SKM-1 treated with dmso at 0.1 percent for 144 hours (cell line): ENCODE measurements around the gene SUCLG2.
"Not testable (repeated sequence)": the region's sequence is repeated elsewhere in the genome, so short reads cannot be mapped to it uniquely, and the experiment has no call there.

Experiments
- DNase-seq: peaks from one replicate; lab custom pipeline; 2025; ENCODE audit not compliant: unreplicated experiment; lab: John Stamatoyannopoulos, UW

The SUCLG2 gene

DNA sequence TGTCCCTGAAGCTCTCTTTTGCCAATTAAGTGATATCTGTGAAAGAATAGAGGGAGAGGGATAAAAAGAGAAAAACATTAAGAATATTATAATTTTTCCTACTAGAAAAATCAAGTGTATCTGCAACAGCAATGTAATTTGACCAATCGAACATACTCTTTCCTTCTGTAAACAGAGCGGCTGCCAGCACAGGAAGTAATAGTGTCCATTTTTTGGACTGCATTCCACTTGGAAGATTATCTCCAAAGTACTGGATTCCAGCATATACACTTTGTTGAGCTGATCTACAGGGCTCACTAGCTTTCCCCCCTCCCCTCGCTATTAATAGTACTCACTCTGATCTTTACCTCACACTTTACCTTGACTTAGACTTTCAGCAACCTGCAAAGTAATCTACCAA is 90.4 kb downstream of the SUCLG2 start:
- DNase-seq = no peak

- no peak for DNase-seq
Measured at GRCh38 chr3:67561667-67562394, 92.6 kb downstream of the SUCLG2 start.

GRCh38 chr3:67561266-67561665 is 93.1 kb downstream of the SUCLG2 start:
- no peak for DNase-seq

GRCh38 chr3:67559029-67559605 is 95.3 kb downstream of the SUCLG2 start:
- no peak for DNase-seq

GRCh38 chr3:67558426-67558825 is 96.0 kb downstream of the SUCLG2 start:
- DNase-seq = no peak

GRCh38 chr3:67557848-67558355 is 96.5 kb downstream of the SUCLG2 start:
- DNase-seq = no peak

DNA sequence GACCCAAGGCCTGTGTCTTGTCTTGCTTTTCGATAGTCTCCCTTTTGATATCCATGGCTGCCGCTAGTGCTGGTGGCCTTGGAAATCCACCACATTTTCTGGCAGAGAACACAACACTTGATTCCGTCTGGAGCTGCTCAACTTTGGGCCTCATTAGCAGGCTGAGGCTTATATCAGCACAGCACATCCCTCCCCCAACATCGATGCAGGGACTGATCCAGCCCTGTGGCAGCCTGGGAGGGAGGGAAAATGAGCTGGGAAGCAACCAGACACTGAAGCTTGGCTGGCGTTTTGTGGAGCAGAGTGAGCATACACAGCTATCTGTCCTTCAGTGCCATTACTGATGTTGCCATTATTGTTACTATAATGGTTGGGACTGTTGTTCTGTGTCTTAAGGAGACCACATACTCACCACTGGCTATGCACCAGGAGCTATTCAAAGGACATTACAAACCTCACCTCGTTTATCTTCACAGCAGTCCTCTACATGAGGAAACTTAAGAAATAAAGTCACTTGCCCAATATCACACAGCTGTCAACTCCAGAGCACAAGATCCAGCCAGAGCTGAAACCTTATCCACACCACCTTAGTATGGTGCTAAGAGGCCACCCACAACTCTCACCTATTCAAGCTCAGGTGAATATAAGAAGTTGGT is 102.9 kb downstream of the SUCLG2 start:
- no peak for DNase-seq

GRCh38 chr3:67550541-67550940 is 103.9 kb downstream of the SUCLG2 start:
- no peak for DNase-seq

GRCh38 chr3:67542502-67543250 is 111.7 kb downstream of the SUCLG2 start:
- DNase-seq = not testable (repeated sequence)

DNA sequence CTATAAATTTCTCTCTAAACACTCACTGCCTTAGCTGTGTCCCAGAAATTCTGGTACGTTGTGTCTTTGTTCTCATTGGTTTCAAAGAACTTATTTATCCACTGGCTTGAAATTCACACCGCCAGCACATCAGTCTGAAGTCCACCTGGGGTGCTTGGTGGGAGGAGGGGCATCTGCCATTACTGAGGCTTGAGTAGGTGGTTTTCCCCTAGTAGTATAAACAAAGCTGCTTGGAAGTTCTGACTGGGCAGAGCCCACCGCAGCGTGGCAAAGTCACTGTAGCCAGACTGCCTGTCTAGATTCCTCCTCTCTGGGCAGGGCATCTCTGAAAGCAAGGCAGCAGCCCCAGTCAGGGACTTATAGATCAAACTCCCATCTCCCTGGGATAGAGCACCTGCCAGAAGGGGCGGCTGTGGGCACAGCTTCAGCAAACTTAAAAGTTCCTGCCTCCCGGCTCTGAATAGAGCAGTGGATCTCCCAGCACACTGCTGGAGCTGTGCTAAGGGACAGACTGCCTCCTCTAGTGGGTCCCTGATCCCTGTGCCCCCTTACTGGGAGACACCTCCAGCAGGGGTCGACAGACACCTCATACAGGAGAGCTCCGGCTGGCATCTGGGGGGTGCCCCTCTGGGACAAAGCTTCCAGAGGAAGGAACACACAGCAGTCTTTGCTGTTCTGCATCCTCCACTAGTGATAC is 114.1 kb downstream of the SUCLG2 start:
- no peak for DNase-seq

DNA sequence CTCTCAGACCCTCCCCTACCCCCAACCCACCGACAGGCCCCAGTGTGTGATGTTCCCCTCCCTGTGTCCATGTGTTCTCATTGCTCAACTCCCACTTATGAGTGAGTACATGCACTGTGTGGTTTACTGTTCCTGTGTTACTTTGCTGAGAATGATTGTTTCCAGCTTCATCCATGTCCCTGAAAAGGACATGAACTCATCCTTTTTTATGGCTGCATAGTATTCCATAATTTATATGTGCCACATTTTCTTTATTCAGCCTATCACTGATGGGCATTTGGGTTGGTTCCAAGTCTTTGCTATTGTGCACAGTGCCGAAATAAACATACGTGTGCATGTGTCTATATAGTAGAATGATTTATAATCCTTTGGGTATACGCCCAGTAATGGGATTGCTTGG is 117.2 kb downstream of the SUCLG2 start:
- not testable (repeated sequence) for DNase-seq

DNA sequence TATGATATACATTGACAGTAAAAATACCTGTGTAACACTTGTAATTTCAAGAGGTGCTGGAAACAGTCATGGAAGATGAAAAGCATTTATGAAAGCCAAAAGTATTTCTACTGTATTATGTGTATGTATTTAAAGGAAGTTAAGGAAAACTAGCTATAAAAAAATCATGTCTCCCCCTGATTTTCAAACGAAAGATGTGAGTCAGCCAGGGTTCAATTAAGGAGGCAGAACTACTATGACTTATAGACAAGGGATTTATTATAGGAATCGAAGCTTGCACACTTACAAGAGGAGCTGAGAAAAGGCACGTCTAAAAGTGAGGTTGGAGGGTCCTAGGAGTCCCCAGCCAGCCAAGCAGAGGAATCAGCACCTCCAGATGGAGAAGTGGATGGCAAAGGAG is 119.4 kb downstream of the SUCLG2 start:
- DNase-seq = no peak

- DNase-seq = no peak
Measured at GRCh38 chr3:67534594-67534993, 119.8 kb downstream of the SUCLG2 start.

DNA sequence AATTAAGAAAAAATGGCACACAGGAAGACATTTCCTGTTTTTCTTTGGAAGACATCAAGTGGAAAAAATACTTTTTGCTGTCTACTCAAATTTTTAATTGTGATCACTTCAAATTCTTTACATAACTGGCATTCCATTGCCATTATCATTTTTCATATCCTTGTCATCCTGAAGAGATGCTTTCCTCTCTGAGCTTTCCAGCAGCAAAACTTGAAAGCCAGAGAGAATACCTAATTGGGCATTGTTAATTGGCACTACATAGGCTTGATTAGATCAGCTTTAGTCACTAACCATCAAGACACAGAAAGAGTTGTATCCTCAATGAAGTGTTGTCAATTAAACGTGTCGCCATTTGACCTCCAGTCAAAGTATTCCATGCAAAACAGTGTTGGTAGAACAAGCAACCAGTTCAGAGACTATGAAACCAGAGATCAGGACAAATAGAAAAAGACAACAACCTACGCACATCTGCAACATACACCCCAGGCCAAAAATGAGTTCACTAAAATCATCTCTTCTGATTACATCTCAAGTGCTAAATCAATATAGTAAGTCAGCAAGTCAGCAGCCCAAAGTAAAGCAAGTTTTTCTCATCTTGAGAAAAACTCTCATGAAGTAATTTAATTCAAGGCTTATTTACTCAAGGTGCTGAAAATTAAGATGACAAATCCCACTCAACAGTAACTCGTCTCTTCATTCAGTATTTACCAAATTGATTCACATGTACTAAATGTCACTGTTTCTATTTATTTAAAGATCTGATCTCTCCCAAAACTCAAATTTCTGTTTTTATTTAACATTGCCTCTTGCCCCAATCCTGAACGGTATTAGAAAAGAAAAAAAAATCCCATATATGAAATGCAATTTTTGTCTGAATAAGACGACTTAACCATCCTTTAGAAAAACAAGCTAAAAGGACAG is 123.0 kb downstream of the SUCLG2 start:
- DNase-seq = no peak

DNA sequence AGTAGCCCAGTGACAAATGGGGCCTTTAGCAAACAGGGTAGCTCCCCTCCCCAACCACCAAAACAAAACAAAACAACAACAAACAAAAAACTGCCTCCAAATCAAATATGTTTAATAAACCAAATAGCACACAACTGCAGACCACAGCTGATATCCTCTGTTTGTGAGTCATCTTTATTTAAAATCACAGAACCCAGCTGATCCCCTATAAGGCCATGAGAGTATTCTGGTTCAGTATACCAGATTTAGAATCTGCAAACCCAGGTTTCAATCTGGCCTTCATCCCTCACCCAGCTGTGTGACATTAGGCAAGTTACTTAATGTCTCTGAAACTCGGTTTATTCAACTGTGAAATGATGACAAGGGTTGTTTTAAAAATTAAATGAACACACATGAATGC is 124.5 kb downstream of the SUCLG2 start:
- DNase-seq = no peak

- DNase-seq = no peak
Measured at GRCh38 chr3:67529337-67529736, 125.1 kb downstream of the SUCLG2 start.

DNA sequence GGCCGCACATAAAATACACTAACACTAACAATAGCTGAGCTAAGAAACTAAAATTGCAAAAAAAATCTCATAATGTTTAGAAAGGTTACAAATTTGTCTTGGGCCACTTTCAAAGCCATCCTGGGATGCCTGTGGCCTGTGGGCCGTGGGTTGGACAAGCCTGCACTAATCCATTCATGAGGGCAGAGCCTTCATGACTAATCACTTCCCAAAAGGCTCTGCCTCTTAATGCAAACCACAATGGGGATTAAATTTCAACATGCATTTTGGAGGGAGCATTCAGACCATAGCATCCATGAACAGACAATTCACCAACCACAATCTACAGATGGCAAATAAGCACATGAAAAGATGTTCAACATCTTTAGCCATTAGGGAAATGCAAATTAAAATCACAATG is 128.2 kb downstream of the SUCLG2 start:
- DNase-seq = no peak

DNA sequence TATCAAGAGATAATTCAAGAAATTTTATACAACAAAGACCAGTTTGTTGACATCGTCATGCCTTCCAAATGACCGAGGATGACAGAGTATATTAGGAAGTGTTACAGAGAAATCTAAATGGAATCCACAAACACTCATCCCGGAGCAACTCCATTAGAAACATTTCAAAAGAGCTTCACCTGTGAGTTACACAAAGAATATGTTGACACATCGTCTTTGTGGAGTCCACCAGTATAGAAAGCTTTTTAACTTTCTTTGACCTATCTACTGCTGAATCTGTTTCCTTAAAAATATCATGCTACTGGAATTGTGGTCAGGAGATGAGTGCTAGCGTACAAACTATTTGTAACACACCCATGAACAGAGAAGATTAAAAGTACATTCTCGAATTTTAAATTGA is 130.4 kb downstream of the SUCLG2 start:
- DNase-seq = no peak

DNA sequence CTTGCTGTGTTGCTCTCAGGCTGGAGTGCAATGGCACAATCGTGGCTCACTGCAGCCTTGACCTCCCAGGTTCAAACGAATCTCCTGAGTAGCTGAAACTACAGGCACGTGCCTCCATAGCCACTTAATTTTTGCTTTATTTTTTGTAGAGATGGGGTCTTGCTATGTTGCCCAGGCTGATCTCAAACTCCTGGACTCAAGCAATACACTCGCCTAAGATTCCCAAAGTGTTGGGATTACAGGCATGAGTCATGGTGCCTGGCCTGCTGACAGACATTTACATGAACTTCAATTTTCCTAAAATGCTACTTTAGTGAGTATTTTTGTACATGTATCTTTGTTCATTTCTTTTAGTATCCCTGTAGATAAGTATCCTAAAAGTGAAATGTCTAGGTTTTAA is 132.3 kb downstream of the SUCLG2 start:
- no peak for DNase-seq
